HEK293T (cell line): ENCODE results near the gene PSMD4.

Source experiments
- ARNT ChIP-seq: fragments of 450-650 bp; IDR thresholded peaks from 2 replicates; pipeline ENCODE4 v1.6.1; 2017; ENCODE audit warnings: mild to moderate bottlenecking
- BHLHE40 ChIP-seq: fragments of 450-650 bp; IDR thresholded peaks from 2 replicates; pipeline ENCODE4 v1.6.1; 2016; ENCODE audit warnings: mild to moderate bottlenecking, moderate library complexity, borderline replicate concordance
- CTBP1 ChIP-seq: fragments of 450-650 bp; IDR thresholded peaks from 2 replicates; pipeline ENCODE4 v1.6.1; 2016; ENCODE audit warnings: borderline replicate concordance
- FOXA1 ChIP-seq: fragments of 450-650 bp; IDR thresholded peaks from 2 replicates; pipeline ENCODE4 v1.6.1; 2016; ENCODE audit warnings: mild to moderate bottlenecking
- FOXK2 ChIP-seq: fragments of 450-650 bp; IDR thresholded peaks from 2 replicates; pipeline ENCODE4 v1.6.1; 2016; ENCODE audit warnings: mild to moderate bottlenecking
- LEF1 ChIP-seq: fragments of 450-650 bp; IDR thresholded peaks from 2 replicates; pipeline ENCODE4 v1.6.1; 2017; ENCODE audit warnings: mild to moderate bottlenecking, borderline replicate concordance
- NFRKB ChIP-seq: fragments of 450-650 bp; IDR thresholded peaks from 2 replicates; pipeline ENCODE4 v1.6.1; 2016; ENCODE audit warnings: mild to moderate bottlenecking, moderate library complexity
- SP1 ChIP-seq: fragments of 450-650 bp; IDR thresholded peaks from 2 replicates; pipeline ENCODE4 v1.6.1; 2017
- SUZ12 ChIP-seq: fragments of 450-650 bp; IDR thresholded peaks from 2 replicates; pipeline ENCODE4 v1.6.1; 2016; ENCODE audit warnings: mild to moderate bottlenecking
- ZNF384 ChIP-seq: fragments of 450-650 bp; IDR thresholded peaks from 2 replicates; pipeline ENCODE4 v1.6.1; 2016
- TF ChIP-seq, protein P1 (sequence below): fragments of 450-650 bp; IDR thresholded peaks from 2 replicates; pipeline ENCODE4 v1.6.1; 2016

DNA sequence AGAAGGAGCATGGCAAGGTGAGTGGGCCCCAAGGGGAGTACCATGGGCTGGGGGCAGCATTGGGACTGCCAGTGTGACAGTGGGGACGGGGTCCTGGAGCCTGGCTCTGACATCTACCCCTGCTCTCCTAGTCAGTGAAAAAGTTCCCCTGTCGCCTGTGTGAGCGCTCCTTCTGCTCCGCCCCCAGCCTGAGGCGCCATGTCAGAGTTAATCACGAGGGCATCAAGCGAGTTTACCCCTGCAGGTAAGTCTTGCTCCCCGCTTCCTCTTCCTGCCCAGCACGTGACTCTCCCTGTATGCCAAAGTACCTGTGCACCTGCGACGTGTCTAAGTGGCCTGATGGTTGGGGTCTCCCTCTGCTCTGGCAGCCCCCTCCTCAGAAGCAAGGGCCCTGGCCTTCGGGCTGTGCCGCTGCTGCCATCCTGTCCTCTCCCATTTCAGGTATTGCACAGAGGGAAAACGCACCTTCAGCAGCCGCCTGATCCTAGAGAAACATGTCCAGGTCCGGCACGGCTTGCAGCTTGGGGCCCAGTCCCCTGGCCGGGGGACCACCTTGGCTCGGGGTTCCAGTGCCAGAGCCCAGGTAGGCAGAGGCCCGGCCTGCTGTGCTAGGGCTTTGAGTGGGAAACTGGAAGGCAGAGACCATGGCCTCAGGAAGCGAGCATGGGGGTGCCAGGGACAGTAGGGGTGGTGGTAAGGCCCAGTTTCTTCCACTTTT, 35.6 kb downstream of the PSMD4 start:
- TF ChIP-seq FOXK2 (no peak), ARNT (no peak), SP1 (no peak), CTBP1 (no peak), ZNF384 (no peak), BHLHE40 (no peak), NFRKB (no peak), SUZ12 (no peak), FOXA1 (no peak), LEF1 (no peak)
- TF ChIP-seq, protein P1, sequence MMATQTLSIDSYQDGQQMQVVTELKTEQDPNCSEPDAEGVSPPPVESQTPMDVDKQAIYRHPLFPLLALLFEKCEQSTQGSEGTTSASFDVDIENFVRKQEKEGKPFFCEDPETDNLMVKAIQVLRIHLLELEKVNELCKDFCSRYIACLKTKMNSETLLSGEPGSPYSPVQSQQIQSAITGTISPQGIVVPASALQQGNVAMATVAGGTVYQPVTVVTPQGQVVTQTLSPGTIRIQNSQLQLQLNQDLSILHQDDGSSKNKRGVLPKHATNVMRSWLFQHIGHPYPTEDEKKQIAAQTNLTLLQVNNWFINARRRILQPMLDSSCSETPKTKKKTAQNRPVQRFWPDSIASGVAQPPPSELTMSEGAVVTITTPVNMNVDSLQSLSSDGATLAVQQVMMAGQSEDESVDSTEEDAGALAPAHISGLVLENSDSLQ = no peak
